ENCODE data around the gene VCL. TPM values are rescaled to one million over a fixed set of nuclear protein-coding genes. Genes with fewer than 3 reads are reported as not detected.
A peak's percentile ranks its signal among the peaks of the same experiment; 100 is the strongest.

The VCL gene
- total RNA-seq, 1 experiment from 2014 or later: 106 TPM

DNA sequence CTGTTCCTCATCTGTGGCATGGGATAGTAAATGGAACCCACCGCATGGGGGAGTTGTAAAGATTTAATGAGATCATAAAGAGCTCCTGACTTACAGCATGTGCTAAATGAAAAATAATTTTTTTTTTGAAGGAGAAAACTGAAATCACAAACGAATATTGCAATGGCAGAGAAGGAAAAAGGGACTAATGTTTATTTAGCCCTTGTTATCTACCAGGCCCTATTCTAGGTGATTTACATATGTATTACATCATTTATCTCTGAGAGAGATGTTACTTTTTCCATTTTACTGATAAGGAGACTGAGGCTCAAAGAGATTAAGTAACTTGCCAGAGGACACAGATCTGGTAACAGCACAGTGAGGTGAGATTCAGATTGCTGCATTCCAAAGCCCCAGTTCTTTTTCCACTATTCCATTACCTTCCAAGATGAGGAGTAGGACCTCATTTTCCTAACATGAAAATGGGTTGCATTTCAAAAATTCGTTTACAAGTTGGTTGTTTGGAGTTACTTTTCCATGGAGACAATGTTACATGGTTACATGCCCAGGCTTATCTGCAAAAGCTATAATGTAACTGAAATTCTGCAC, 28.6 kb downstream of the VCL start:
- Histone ChIP-seq H3K27ac (ENCODE audit: low read depth, low read length) (no peak overlapping the region), H3K79me2 (ENCODE audit: insufficient read depth, low read length) (peaks cover 94% of the 10 kb centered on the region), H3K27me3 (ENCODE audit: insufficient read depth, low read length) (no peaks in the 10 kb centered on the region), H3K9me2 (ENCODE audit: insufficient read depth) (no peaks in the 10 kb centered on the region), H3K4me1 (ENCODE audit: control insufficient read depth in 1 of 2, insufficient read depth in 2 of 2, low read length in 2 of 2) (peaks cover 20 to 46% of the 10 kb centered on the region in 2 experiments), H4K20me1 (ENCODE audit: insufficient read depth) (0 out of 2 replicates have a peak, but pooled peaks cover 6% of the 10 kb centered on the region), H2AFZ (ENCODE audit: low read depth, low read length, poor library complexity, severe bottlenecking) (no peak overlapping the region), H3K9me3 (ENCODE audit: control insufficient read depth in 1 of 2, insufficient read depth in 1 of 2, low read depth in 1 of 2, low read length in 2 of 2) (no peaks in the 10 kb centered on the region), H3K36me3 (ENCODE audit: control insufficient read depth in 1 of 2, insufficient read depth in 2 of 2, low read length in 2 of 2) (no peaks in the 10 kb centered on the region; a peak in 1 of 4 replicates), H3K4me3 (replicated peaks in 1 of 2; ENCODE audit: low read depth in 1 of 2, low read length in 2 of 2) (no peak overlapping the region), H3K9ac (ENCODE audit: low read length) (peak overlapping the region; percentile 4; the same call in 1 of the 2 replicates), H3K4me2 (ENCODE audit: low read length) (peak overlapping the region; percentile 56)
- no peak for TF ChIP-seq RAD21 (IDR thresholded peaks at IDR 0.05; ENCODE audit: low read depth)
- no peak for TF ChIP-seq JUND (IDR thresholded peaks at IDR 0.05)
- TF ChIP-seq CBX3 (IDR thresholded peaks at IDR 0.05; ENCODE audit: low read depth): no peak
- no peak for TF ChIP-seq ZNF274 (IDR thresholded peaks at IDR 0.05; ENCODE audit: low read depth, low read length)
- no peak for TF ChIP-seq POLR2AphosphoS5 (IDR thresholded peaks at IDR 0.05; ENCODE audit: low read depth, low read length)
- BruUV-seq (replicated peaks): no TSS peak
- RAD21 ChIA-PET (ENCODE audit: low non-redundant PET in 1 of 2, low total read pairs in 2 of 2, uncharacterized antibody in 2 of 2, unreplicated experiment in 2 of 2): interaction anchor here in 1 of 2 experiments (0.6 kb wide), 1 partner anchor 68 kb away, joined by 3 read pairs; no protein-coding TSS in a partner anchor
- no peak for ATAC-seq
- intact Hi-C loops (cut with micrococcal nuclease): no loop called here
- DNase-seq (ENCODE audit: low read depth, low spot score): no peak
- CTCF ChIA-PET: interaction anchor here (1.0 to 2.0 kb wide), 2 partner anchors 9 to 147 kb away, joined by 3 to 4 read pairs; no protein-coding TSS in a partner anchor
- POLR2A ChIA-PET: no interaction called here

DNA sequence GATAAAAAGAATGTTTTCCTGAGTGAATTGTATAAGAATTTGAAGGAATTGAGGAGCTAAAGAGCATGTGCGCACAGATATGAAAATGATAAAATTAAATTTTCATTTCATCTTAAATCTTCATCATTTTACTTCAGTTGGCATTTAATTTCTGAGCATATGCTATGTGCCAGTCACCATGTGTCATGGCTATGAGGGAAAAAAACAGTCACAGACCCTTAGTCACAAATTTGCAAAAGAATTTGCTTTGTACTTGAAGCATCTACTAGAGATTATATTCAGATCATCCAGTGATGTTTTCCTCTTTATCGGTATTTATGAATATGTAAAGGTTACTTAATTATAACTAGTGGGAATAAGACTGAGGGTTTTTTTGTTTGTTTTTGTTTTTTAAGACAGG, 29.8 kb downstream of the VCL start:
- intact Hi-C loops (cut with micrococcal nuclease): no loop called here
- ATAC-seq (no peak), DNase-seq (ENCODE audit: low read depth, low spot score) (no peak)
- Histone ChIP-seq H3K4me3 (replicated peaks in 1 of 2; ENCODE audit: low read depth in 1 of 2, low read length in 2 of 2) (no peak overlapping the region), H3K4me2 (ENCODE audit: low read length) (peak overlapping the region; percentile 56; the same call in 1 of the 2 replicates), H3K9me2 (ENCODE audit: insufficient read depth) (no peaks in the 10 kb centered on the region), H3K27me3 (ENCODE audit: insufficient read depth, low read length) (no peaks in the 10 kb centered on the region), H3K27ac (ENCODE audit: low read depth, low read length) (no peak overlapping the region), H3K4me1 (ENCODE audit: control insufficient read depth in 1 of 2, insufficient read depth in 2 of 2, low read length in 2 of 2) (peaks cover 20 to 46% of the 10 kb centered on the region in 2 experiments), H3K9me3 (ENCODE audit: control insufficient read depth in 1 of 2, insufficient read depth in 1 of 2, low read depth in 1 of 2, low read length in 2 of 2) (no peaks in the 10 kb centered on the region), H4K20me1 (ENCODE audit: insufficient read depth) (0 out of 2 replicates have a peak, but pooled peaks cover 6% of the 10 kb centered on the region), H3K79me2 (ENCODE audit: insufficient read depth, low read length) (peaks cover 93% of the 10 kb centered on the region), H2AFZ (ENCODE audit: low read depth, low read length, poor library complexity, severe bottlenecking) (no peak overlapping the region), H3K36me3 (ENCODE audit: control insufficient read depth in 1 of 2, insufficient read depth in 2 of 2, low read length in 2 of 2) (no peaks in the 10 kb centered on the region; a peak in 1 of 4 replicates), H3K9ac (ENCODE audit: low read length) (no peak overlapping the region)
- TF ChIP-seq FOSL1 (IDR thresholded peaks at IDR 0.05; ENCODE audit: low read depth) (no peak), SRF (IDR thresholded peaks at IDR 0.05; ENCODE audit: low read depth) (no peak), SIN3A (IDR thresholded peaks at IDR 0.05; ENCODE audit: low read depth) (no peak), YY1 (IDR thresholded peaks at IDR 0.05; ENCODE audit: extremely low read depth, insufficient replicate concordance, low read depth, low read length) (no peak), JUND (IDR thresholded peaks at IDR 0.05) (no peak), POLR2AphosphoS5 (IDR thresholded peaks at IDR 0.05; ENCODE audit: low read depth, low read length) (no peak), EZH2 (IDR thresholded peaks at IDR 0.05) (no peak)
- TF ChIP-seq, protein P1, sequence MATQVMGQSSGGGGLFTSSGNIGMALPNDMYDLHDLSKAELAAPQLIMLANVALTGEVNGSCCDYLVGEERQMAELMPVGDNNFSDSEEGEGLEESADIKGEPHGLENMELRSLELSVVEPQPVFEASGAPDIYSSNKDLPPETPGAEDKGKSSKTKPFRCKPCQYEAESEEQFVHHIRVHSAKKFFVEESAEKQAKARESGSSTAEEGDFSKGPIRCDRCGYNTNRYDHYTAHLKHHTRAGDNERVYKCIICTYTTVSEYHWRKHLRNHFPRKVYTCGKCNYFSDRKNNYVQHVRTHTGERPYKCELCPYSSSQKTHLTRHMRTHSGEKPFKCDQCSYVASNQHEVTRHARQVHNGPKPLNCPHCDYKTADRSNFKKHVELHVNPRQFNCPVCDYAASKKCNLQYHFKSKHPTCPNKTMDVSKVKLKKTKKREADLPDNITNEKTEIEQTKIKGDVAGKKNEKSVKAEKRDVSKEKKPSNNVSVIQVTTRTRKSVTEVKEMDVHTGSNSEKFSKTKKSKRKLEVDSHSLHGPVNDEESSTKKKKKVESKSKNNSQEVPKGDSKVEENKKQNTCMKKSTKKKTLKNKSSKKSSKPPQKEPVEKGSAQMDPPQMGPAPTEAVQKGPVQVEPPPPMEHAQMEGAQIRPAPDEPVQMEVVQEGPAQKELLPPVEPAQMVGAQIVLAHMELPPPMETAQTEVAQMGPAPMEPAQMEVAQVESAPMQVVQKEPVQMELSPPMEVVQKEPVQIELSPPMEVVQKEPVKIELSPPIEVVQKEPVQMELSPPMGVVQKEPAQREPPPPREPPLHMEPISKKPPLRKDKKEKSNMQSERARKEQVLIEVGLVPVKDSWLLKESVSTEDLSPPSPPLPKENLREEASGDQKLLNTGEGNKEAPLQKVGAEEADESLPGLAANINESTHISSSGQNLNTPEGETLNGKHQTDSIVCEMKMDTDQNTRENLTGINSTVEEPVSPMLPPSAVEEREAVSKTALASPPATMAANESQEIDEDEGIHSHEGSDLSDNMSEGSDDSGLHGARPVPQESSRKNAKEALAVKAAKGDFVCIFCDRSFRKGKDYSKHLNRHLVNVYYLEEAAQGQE (IDR thresholded peaks at IDR 0.05; ENCODE audit: low read depth): no peak
- TF ChIP-seq, protein P2, sequence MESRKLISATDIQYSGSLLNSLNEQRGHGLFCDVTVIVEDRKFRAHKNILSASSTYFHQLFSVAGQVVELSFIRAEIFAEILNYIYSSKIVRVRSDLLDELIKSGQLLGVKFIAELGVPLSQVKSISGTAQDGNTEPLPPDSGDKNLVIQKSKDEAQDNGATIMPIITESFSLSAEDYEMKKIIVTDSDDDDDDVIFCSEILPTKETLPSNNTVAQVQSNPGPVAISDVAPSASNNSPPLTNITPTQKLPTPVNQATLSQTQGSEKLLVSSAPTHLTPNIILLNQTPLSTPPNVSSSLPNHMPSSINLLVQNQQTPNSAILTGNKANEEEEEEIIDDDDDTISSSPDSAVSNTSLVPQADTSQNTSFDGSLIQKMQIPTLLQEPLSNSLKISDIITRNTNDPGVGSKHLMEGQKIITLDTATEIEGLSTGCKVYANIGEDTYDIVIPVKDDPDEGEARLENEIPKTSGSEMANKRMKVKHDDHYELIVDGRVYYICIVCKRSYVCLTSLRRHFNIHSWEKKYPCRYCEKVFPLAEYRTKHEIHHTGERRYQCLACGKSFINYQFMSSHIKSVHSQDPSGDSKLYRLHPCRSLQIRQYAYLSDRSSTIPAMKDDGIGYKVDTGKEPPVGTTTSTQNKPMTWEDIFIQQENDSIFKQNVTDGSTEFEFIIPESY (IDR thresholded peaks at IDR 0.05; ENCODE audit: extremely low read depth, insufficient replicate concordance, low read length): no peak
- CTCF ChIA-PET: interaction anchor here (0.5 kb wide), 2 partner anchors 10 to 574 kb away, joined by 3 read pairs; no protein-coding TSS in a partner anchor
- POLR2A ChIA-PET: no interaction called here
- RAD21 ChIA-PET (ENCODE audit: low non-redundant PET in 1 of 2, low total read pairs in 2 of 2, uncharacterized antibody in 2 of 2, unreplicated experiment in 2 of 2): no interaction called here
- BruUV-seq (replicated peaks): no TSS peak

Data from HCT116 (cell line).